ENCODE measurements around the gene SHB.

The SHB gene

GRCh38 chr9:37956423-37956820 is 112.6 kb downstream of the SHB start:
- in situ Hi-C loops (cut with MboI; ENCODE audit: low sequenced_read_pairs): no loop called here

GRCh38 chr9:37955781-37956422 is 113.1 kb downstream of the SHB start:
- in situ Hi-C loops (cut with MboI; ENCODE audit: low sequenced_read_pairs): no loop called here

GRCh38 chr9:37954581-37954981 is 114.4 kb downstream of the SHB start:
- in situ Hi-C loops (cut with MboI; ENCODE audit: low sequenced_read_pairs): no loop called here

GRCh38 chr9:37953775-37954437 is 115.1 kb downstream of the SHB start:
- in situ Hi-C loops (cut with MboI; ENCODE audit: low sequenced_read_pairs): no loop called here

GRCh38 chr9:37953206-37953774 is 115.7 kb downstream of the SHB start:
- in situ Hi-C loops (cut with MboI; ENCODE audit: low sequenced_read_pairs): no loop called here

- in situ Hi-C loops (cut with MboI; ENCODE audit: low sequenced_read_pairs): no loop called here
These were observed 116.3 kb downstream of the SHB start for GRCh38 chr9:37952731-37953130.

GRCh38 chr9:37951671-37952449 is 117.2 kb downstream of the SHB start:
- in situ Hi-C loops (cut with MboI; ENCODE audit: low sequenced_read_pairs): no loop called here

GRCh38 chr9:37950561-37950960 is 118.5 kb downstream of the SHB start:
- in situ Hi-C loops (cut with MboI; ENCODE audit: low sequenced_read_pairs): no loop called here

- in situ Hi-C loops (cut with MboI; ENCODE audit: low sequenced_read_pairs): no loop called here
These were observed 119.5 kb downstream of the SHB start for GRCh38 chr9:37949576-37949975.

GRCh38 chr9:37948417-37948980 is 120.5 kb downstream of the SHB start:
- in situ Hi-C loops (cut with MboI; ENCODE audit: low sequenced_read_pairs): no loop called here

- in situ Hi-C loops (cut with MboI; ENCODE audit: low sequenced_read_pairs): no loop called here
These were observed 121.0 kb downstream of the SHB start for GRCh38 chr9:37947977-37948376.

GRCh38 chr9:37947471-37947870 is 121.6 kb downstream of the SHB start:
- in situ Hi-C loops (cut with MboI; ENCODE audit: low sequenced_read_pairs): no loop called here

- in situ Hi-C loops (cut with MboI; ENCODE audit: low sequenced_read_pairs): no loop called here
These were observed 122.1 kb downstream of the SHB start for GRCh38 chr9:37946971-37947370.

GRCh38 chr9:37946041-37946440 is 123.0 kb downstream of the SHB start:
- in situ Hi-C loops (cut with MboI; ENCODE audit: low sequenced_read_pairs): no loop called here

GRCh38 chr9:37944671-37945481 is 124.2 kb downstream of the SHB start:
- in situ Hi-C loops (cut with MboI; ENCODE audit: low sequenced_read_pairs): no loop called here

- in situ Hi-C loops (cut with MboI; ENCODE audit: low sequenced_read_pairs): no loop called here
These were observed 124.8 kb downstream of the SHB start for GRCh38 chr9:37944266-37944650.

- in situ Hi-C loops (cut with MboI; ENCODE audit: low sequenced_read_pairs): no loop called here
These were observed 125.4 kb downstream of the SHB start for GRCh38 chr9:37943345-37944265.

- in situ Hi-C loops (cut with MboI; ENCODE audit: low sequenced_read_pairs): no loop called here
These were observed 126.2 kb downstream of the SHB start for GRCh38 chr9:37942621-37943344.

- in situ Hi-C loops (cut with MboI; ENCODE audit: low sequenced_read_pairs): no loop called here
These were observed 127.8 kb downstream of the SHB start for GRCh38 chr9:37941253-37941652.

All from HL-60/S4 treated with phorbol 12-myristate 13-acetate at 8.2 ng/mL for 4 days and 3 days (cell line).